Fibroblast of villous mesenchyme (primary cell): ENCODE results near the gene SEMA5B. TPM values are rescaled to one million over a fixed set of nuclear protein-coding genes. Genes with fewer than 3 reads are reported as not detected.

Experiments
- DNase-seq: peaks from one replicate; pipeline ENCODE4 v3.0.0-alpha.2; 2010; ENCODE audit warnings: low read depth
- H3K4me3 ChIP-seq: 2 replicates; pipeline ENCODE4 v1.5.1; 2011; ENCODE audit warnings: low read depth, mild to moderate bottlenecking, low read length
- CTCF ChIP-seq: IDR thresholded peaks from 2 replicates; pipeline ENCODE4 v1.5.1; 2012; ENCODE audit warnings: low read depth, mild to moderate bottlenecking, low read length; ENCODE audit not compliant: insufficient read depth
- total RNA-seq: library from RNA; depleted of rRNA; stranded (reverse); fragments of >200 nt; gene quantifications from 2 replicates; pipeline ENCODE4 v1.2.3, GENCODE V29; 2012

SEMA5B gene
- total RNA-seq, 1 donor, result not detected

- DNase-seq, result no peak
- no peak for TF ChIP-seq CTCF
These were observed 16.1 kb downstream of the SEMA5B start for GRCh38 chr3:123011447-123011846.

GRCh38 chr3:123008840-123009239 lies 18.7 kb downstream of the SEMA5B start:
- TF ChIP-seq CTCF, result no peak
- DNase-seq, result no peak
- H3K4me3 ChIP-seq, result no peak overlapping the region

More at GRCh38 chr3:123011447-123011846, 16.1 kb downstream of the SEMA5B start:
- H3K4me3 ChIP-seq, result no peak overlapping the region

DNA sequence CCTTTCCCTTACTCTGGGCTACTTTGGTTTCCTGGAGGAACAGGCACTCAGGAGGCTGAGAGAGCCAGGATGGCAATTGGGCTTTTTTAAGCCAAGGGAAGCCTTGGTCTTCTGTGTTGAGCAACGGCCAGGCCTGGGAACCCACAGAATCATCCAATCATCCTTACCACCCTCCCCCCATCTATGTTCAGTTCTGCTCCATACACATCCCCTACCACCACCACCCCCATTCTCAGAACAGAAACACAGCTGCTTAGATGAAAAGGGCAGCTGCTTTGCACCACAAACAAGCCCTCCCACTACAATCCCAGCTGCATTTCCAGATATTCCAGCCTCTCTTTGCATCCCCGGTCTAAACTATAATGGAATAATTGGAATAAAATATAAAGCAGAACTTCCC lies 21.0 kb downstream of the SEMA5B start:
- DNase-seq, result no peak
- TF ChIP-seq CTCF, result no peak
- no peak overlapping the region for H3K4me3 ChIP-seq

DNA sequence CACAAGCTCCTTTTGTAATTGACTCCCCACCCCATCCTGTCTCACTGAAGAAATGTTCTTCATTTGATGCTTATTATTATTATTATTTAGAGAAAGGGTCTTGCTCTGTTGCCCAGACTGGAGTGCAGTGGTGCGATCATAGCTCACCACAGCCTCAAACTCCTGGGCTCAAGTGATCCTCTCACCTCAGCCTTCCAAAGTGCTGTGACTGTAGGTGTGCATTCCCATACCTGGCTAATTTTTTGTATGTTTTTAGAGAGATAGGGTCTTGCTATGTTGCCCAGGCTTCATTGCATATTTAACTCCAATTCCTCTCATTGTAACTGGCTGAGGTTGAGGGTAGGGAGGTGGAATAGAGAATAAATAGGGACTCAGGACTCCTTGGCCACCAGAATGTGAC lies 22.3 kb downstream of the SEMA5B start:
- TF ChIP-seq CTCF, result no peak
- no peak overlapping the region for H3K4me3 ChIP-seq
- no peak for DNase-seq

GRCh38 chr3:123004201-123004918 lies 23.2 kb downstream of the SEMA5B start:
- no peak for TF ChIP-seq CTCF
- DNase-seq, result no peak
- no peak overlapping the region for H3K4me3 ChIP-seq

GRCh38 chr3:123002749-123003497 lies 24.6 kb downstream of the SEMA5B start:
- no peak for TF ChIP-seq CTCF
- no peak for DNase-seq
- H3K4me3 ChIP-seq, result no peak overlapping the region
